Nephron progenitor cell (in vitro differentiated cells): Measurements from ENCODE around the gene TGFBI.
A peak's percentile ranks its signal among the peaks of the same experiment; 100 is the strongest.

Experiments
- DNase-seq: peaks from one replicate; pipeline ENCODE4 v3.0.0; 2021
- H3K27ac Mint-ChIP-seq: 2 replicates; pipeline ENCODE4 v1.8.0; 2021; ENCODE audit warnings: mild to moderate bottlenecking, moderate library complexity, mixed read lengths
- H3K27me3 Mint-ChIP-seq: 2 replicates; pipeline ENCODE4 v1.8.0; 2021; ENCODE audit warnings: mild to moderate bottlenecking, low read depth, mixed read lengths; ENCODE audit not compliant: poor library complexity
- H3K36me3 Mint-ChIP-seq: 2 replicates; pipeline ENCODE4 v1.8.0; 2021; ENCODE audit warnings: low read depth, mixed read lengths
- H3K4me1 Mint-ChIP-seq: 2 replicates; pipeline ENCODE4 v1.8.0; 2021; ENCODE audit warnings: mixed read lengths
- H3K4me3 Mint-ChIP-seq: 2 replicates; pipeline ENCODE4 v1.8.0; 2021; ENCODE audit warnings: mild to moderate bottlenecking, moderate library complexity, mixed read lengths
- H3K9me3 Mint-ChIP-seq: 2 replicates; pipeline ENCODE4 v1.8.0; 2021; ENCODE audit warnings: mild to moderate bottlenecking, moderate library complexity, mixed read lengths
- CTCF ChIP-seq: fragments of 200-600 bp; sonication (generic); IDR thresholded peaks from 2 replicates; pipeline ENCODE4 v1.5.0; 2021; ENCODE audit warnings: antibody characterized with exemption

Gene TGFBI

GRCh38 chr5:136081217-136081591 is 52.4 kb downstream of the TGFBI start:
- no peak for TF ChIP-seq CTCF
- Mint-ChIP-seq H3K27me3 (peaks cover 24% of the 10 kb centered on the region), H3K4me3 (no peak overlapping the region), H3K9me3 (no peaks in the 10 kb centered on the region), H3K27ac (no peak overlapping the region), H3K4me1 (no peaks in the 10 kb centered on the region), H3K36me3 (no peaks in the 10 kb centered on the region)
- DNase-seq: no peak

- Mint-ChIP-seq H3K9me3 (no peaks in the 10 kb centered on the region), H3K36me3 (no peaks in the 10 kb centered on the region), H3K27ac (no peak overlapping the region), H3K4me3 (no peak overlapping the region), H3K4me1 (no peaks in the 10 kb centered on the region), H3K27me3 (peaks cover 18% of the 10 kb centered on the region)
- peak; percentile 85 for TF ChIP-seq CTCF
- peak; percentile 88 for DNase-seq
Observed at GRCh38 chr5:136082390-136083193, 53.8 kb downstream of the TGFBI start.

GRCh38 chr5:136084698-136085097 is 55.9 kb downstream of the TGFBI start:
- no peak for TF ChIP-seq CTCF
- no peak for DNase-seq
- peaks cover 2% of the 10 kb centered on the region for H3K4me1 Mint-ChIP-seq
- no peaks in the 10 kb centered on the region for H3K9me3 Mint-ChIP-seq
- no peak overlapping the region for H3K4me3 Mint-ChIP-seq
- no peak overlapping the region for H3K27ac Mint-ChIP-seq
- peaks cover 7% of the 10 kb centered on the region for H3K27me3 Mint-ChIP-seq
- no peaks in the 10 kb centered on the region for H3K36me3 Mint-ChIP-seq

- Mint-ChIP-seq H3K4me1 (peaks cover 6% of the 10 kb centered on the region), H3K36me3 (no peaks in the 10 kb centered on the region), H3K4me3 (no peak overlapping the region), H3K27ac (no peak overlapping the region), H3K27me3 (peaks cover 3% of the 10 kb centered on the region), H3K9me3 (no peaks in the 10 kb centered on the region)
- DNase-seq: no peak
- TF ChIP-seq CTCF: no peak
Observed at GRCh38 chr5:136086783-136087566, 58.2 kb downstream of the TGFBI start.

- Mint-ChIP-seq H3K27me3 (peaks cover 3% of the 10 kb centered on the region), H3K9me3 (no peaks in the 10 kb centered on the region), H3K27ac (no peak overlapping the region), H3K4me1 (peaks cover 6% of the 10 kb centered on the region), H3K36me3 (no peaks in the 10 kb centered on the region), H3K4me3 (no peak overlapping the region)
- TF ChIP-seq CTCF: no peak
- DNase-seq: no peak
Observed at GRCh38 chr5:136087961-136088871, 59.4 kb downstream of the TGFBI start.
